Activated effector memory CD4-positive, alpha-beta T cell treated with Interleukin-2 at 50 U/mL for 16 hours (primary cell): ENCODE data around the gene CHRNB2.
A peak's percentile ranks its signal among the peaks of the same experiment; 100 is the strongest.
"Not testable (repeated sequence)": the region's sequence is repeated elsewhere in the genome, so short reads cannot be mapped to it uniquely, and the experiment has no call there.

Experiments used
- DNase-seq: peaks from one replicate; pipeline ENCODE4 v3.0.0-alpha.2; 2020

Gene CHRNB2

GRCh38 chr1:154567386-154568156, at the start of gene CHRNB2:
TSS of gene CHRNB2 (plus strand) at chr1:154567778. CDS start at chr1:154568045, 267 bp downstream.
- peak; percentile 62 for DNase-seq

- no peak for DNase-seq
Measured at GRCh38 chr1:154519591-154519991, 48.0 kb upstream of the CHRNB2 start.

- DNase-seq: no peak
Measured at GRCh38 chr1:154520333-154520732, 47.2 kb upstream of the CHRNB2 start.

- DNase-seq: no peak
Measured at GRCh38 chr1:154521695-154522094, 45.9 kb upstream of the CHRNB2 start.

- DNase-seq: no peak
Measured at GRCh38 chr1:154524881-154525280, 42.7 kb upstream of the CHRNB2 start.

GRCh38 chr1:154527192-154527591, 40.4 kb upstream of the CHRNB2 start:
- DNase-seq: no peak

GRCh38 chr1:154529308-154529707, 38.3 kb upstream of the CHRNB2 start:
- DNase-seq: no peak

- DNase-seq: not testable (repeated sequence)
Measured at GRCh38 chr1:154531950-154532349, 35.6 kb upstream of the CHRNB2 start.

- DNase-seq: no peak
Measured at GRCh38 chr1:154533952-154534844, 33.4 kb upstream of the CHRNB2 start.

- no peak for DNase-seq
Measured at GRCh38 chr1:154536570-154536969, 31.0 kb upstream of the CHRNB2 start.

- no peak for DNase-seq
Measured at GRCh38 chr1:154539486-154540483, 27.8 kb upstream of the CHRNB2 start.

GRCh38 chr1:154541231-154541630, 26.3 kb upstream of the CHRNB2 start:
- DNase-seq: no peak

GRCh38 chr1:154546264-154547063, 21.1 kb upstream of the CHRNB2 start:
- DNase-seq: peak; percentile 18

GRCh38 chr1:154547105-154547732, 20.4 kb upstream of the CHRNB2 start:
- no peak for DNase-seq

GRCh38 chr1:154548028-154548427, 19.6 kb upstream of the CHRNB2 start:
- no peak for DNase-seq

- DNase-seq: no peak
Measured at GRCh38 chr1:154549202-154549770, 18.3 kb upstream of the CHRNB2 start.

- no peak for DNase-seq
Measured at GRCh38 chr1:154550070-154550469, 17.5 kb upstream of the CHRNB2 start.

- no peak for DNase-seq
Measured at GRCh38 chr1:154550657-154551056, 16.9 kb upstream of the CHRNB2 start.

GRCh38 chr1:154551474-154551873, 16.1 kb upstream of the CHRNB2 start:
- DNase-seq: no peak

GRCh38 chr1:154552036-154552435, 15.5 kb upstream of the CHRNB2 start:
- no peak for DNase-seq
